Activated gamma-delta T cell treated with anti-CD3 and anti-CD28 coated beads, Interleukin-2, amount 50 U/mL, for 16 hours (primary cell): ENCODE measurements around the gene IFNGR1.

Experiments used
- DNase-seq: peaks from one replicate; pipeline ENCODE4 v3.0.0-alpha.2; 2020; ENCODE audit warnings: low read depth

Gene IFNGR1

GRCh38 chr6:137148306-137149034 lies 70.7 kb downstream of the IFNGR1 start:
- DNase-seq, result no peak
